Liver (tissue), 9 donors: ENCODE data around the gene GRIA1. TPM values are rescaled to one million over a fixed set of nuclear protein-coding genes. Genes with fewer than 3 reads are reported as not detected.

ENCODE experiments used
- DNase-seq: peaks from one replicate; pipeline ENCODE4 v3.0.0-alpha.2; 2017; ENCODE audit warnings: low spot score
- H3K27ac ChIP-seq, 2 donors: one replicate each; pipeline ENCODE4 v1.7.0; 2013; ENCODE audit warnings: inconsistent platforms in 2 of 2, low read length in 2 of 2, control low read depth in 1 of 2, low read depth in 1 of 2, mild to moderate bottlenecking in 1 of 2
- H3K27me3 ChIP-seq, 4 donors: one replicate each; pipeline versions ENCODE4 v1.6.1 to v1.7.0; 2013; ENCODE audit warnings: low read length in 3 of 4, inconsistent platforms in 1 of 4, mild to moderate bottlenecking in 1 of 4, moderate library complexity in 1 of 4; ENCODE audit not compliant: control insufficient read depth in 4 of 4, insufficient read depth in 4 of 4
- H3K36me3 ChIP-seq, 4 donors: one replicate each; pipeline versions ENCODE4 v1.6.1 to v1.7.0; 2013; ENCODE audit warnings: low read length in 3 of 4, mild to moderate bottlenecking in 3 of 4, low read depth in 1 of 4, moderate library complexity in 1 of 4; ENCODE audit not compliant: control insufficient read depth in 4 of 4, insufficient read depth in 3 of 4
- H3K4me1 ChIP-seq, 4 donors: one replicate each; pipeline versions ENCODE4 v1.6.1 to v1.7.0; 2013; ENCODE audit warnings: low read length in 3 of 4, mild to moderate bottlenecking in 3 of 4, moderate library complexity in 1 of 4; ENCODE audit not compliant: control insufficient read depth in 4 of 4, insufficient read depth in 4 of 4
- H3K4me3 ChIP-seq, 3 donors: one replicate each; pipeline versions ENCODE4 v1.6.1 to v1.7.0; 2013; ENCODE audit warnings: low read length in 3 of 3, control low read depth in 1 of 3, low read depth in 1 of 3, mild to moderate bottlenecking in 1 of 3
- H3K9ac ChIP-seq, 2 donors: one replicate each; pipeline ENCODE4 v1.7.0; 2013; ENCODE audit warnings: low read length in 2 of 2, mild to moderate bottlenecking in 2 of 2, moderate library complexity in 2 of 2, control low read depth in 1 of 2, low read depth in 1 of 2
- H3K9me3 ChIP-seq, 4 donors: one replicate each; pipeline versions ENCODE4 v1.6.1 to v1.7.0; 2013; ENCODE audit warnings: low read length in 3 of 4; ENCODE audit not compliant: control insufficient read depth in 4 of 4
- CTCF ChIP-seq: fragments of 150-350 bp; IDR thresholded peaks from 2 replicates; pipeline ENCODE4 v1.5.1; 2017; ENCODE audit warnings: improper control_type of control experiment, low read depth, low read length; ENCODE audit not compliant: missing input control
- EGR1 ChIP-seq, 2 donors: IDR thresholded peaks; 2 replicates each; pipeline ENCODE4 v1.6.1; 2016 to 2018; ENCODE audit warnings: antibody characterized with exemption in 2 of 2, low read depth in 2 of 2
- FOXA2 ChIP-seq: IDR thresholded peaks from 2 replicates; pipeline ENCODE4 v1.6.1; 2016; ENCODE audit warnings: antibody characterized with exemption
- GABPA ChIP-seq, 2 donors: IDR thresholded peaks in 1 of 2; conservative IDR thresholded peaks in 1 of 2; 2 replicates each; pipeline ENCODE4 v1.6.1; 2016; ENCODE audit warnings: antibody characterized with exemption in 2 of 2, mild to moderate bottlenecking in 1 of 2, moderate library complexity in 1 of 2
- HNF4A ChIP-seq, 2 donors: conservative IDR thresholded peaks; 2 replicates each; pipeline ENCODE4 v1.6.1; 2016; ENCODE audit warnings: antibody characterized with exemption in 2 of 2, mild to moderate bottlenecking in 2 of 2
- HNF4G ChIP-seq: IDR thresholded peaks from 2 replicates; pipeline ENCODE4 v1.6.1; 2016; ENCODE audit warnings: antibody characterized with exemption
- JUND ChIP-seq, 2 donors: IDR thresholded peaks; 2 replicates each; pipeline ENCODE4 v1.6.1; 2016; ENCODE audit warnings: antibody characterized with exemption in 2 of 2
- RAD21 ChIP-seq, 2 donors: IDR thresholded peaks; 2 replicates each; pipeline ENCODE4 v1.6.1; 2016; ENCODE audit warnings: antibody characterized with exemption in 2 of 2, mild to moderate bottlenecking in 2 of 2
- RXRA ChIP-seq, 2 donors: IDR thresholded peaks; 2 replicates each; pipeline ENCODE4 v1.6.1; 2017 to 2018; ENCODE audit warnings: antibody characterized with exemption in 2 of 2, mild to moderate bottlenecking in 1 of 2
- SP1 ChIP-seq: IDR thresholded peaks from 2 replicates; pipeline ENCODE4 v1.6.1; 2018; ENCODE audit warnings: antibody characterized with exemption, mild to moderate bottlenecking
- TAF1 ChIP-seq: conservative IDR thresholded peaks from 2 replicates; pipeline ENCODE4 v1.6.1; 2016; ENCODE audit warnings: antibody characterized with exemption, mild to moderate bottlenecking
- YY1 ChIP-seq: IDR thresholded peaks from 2 replicates; pipeline ENCODE4 v1.6.1; 2016; ENCODE audit warnings: antibody characterized with exemption, mild to moderate bottlenecking
- WGBS: extraction: QIAGEN DNeasy Blood & Tissue Kit; methylation state at CpG from one replicate; pipeline ENCODE4 v1.1.7; 2013; 5-methylcytosine and 5-hydroxymethylcytosine counted together
- polyA plus RNA-seq, 2 donors: library from polyadenylated mRNA; stranded (reverse) in 1 of 2; unstranded in 1 of 2; fragments of 200-250 nt in 1 of 2; fragments of >200 nt in 1 of 2; fragmentation: Nextera tagmentation in 1 of 2; extraction: Ambion mirVana in 1 of 2; gene quantifications; one replicate each; pipeline versions ENCODE4 v1.2.1 to v1.2.3, GENCODE V29; 2013 to 2015
- total RNA-seq, 2 donors: library from RNA; depleted of rRNA; stranded (reverse); fragments of >200 nt; gene quantifications; one replicate each; pipeline ENCODE4 v1.2.3, GENCODE V29; 2014
- TF ChIP-seq, protein P1 (sequence below): IDR thresholded peaks from 2 replicates; pipeline ENCODE4 v1.6.1; 2016; ENCODE audit warnings: antibody characterized with exemption
- TF ChIP-seq, protein P2 (sequence below): IDR thresholded peaks from 2 replicates; pipeline ENCODE4 v1.6.1; 2016; ENCODE audit warnings: antibody characterized with exemption
- TF ChIP-seq, protein P3 (sequence below): IDR thresholded peaks from 2 replicates; pipeline ENCODE4 v1.6.1; 2016; ENCODE audit warnings: antibody characterized with exemption
- TF ChIP-seq, protein P4 (sequence below): IDR thresholded peaks from 2 replicates; pipeline ENCODE4 v1.6.1; 2016; ENCODE audit warnings: antibody characterized with exemption, mild to moderate bottlenecking
- donor health status: healthy.
- donor health status: healthy.
- donor health status: healthy.
- donor health status: healthy.
- donor health status: healthy.

Gene GRIA1
- total and polyA plus RNA-seq, 4 donors = 0.08 TPM; not detected in 3

GRCh38 chr5:153523831-153524230, 33.4 kb downstream of the GRIA1 start:
- H3K27ac ChIP-seq = no peak overlapping the region
- WGBS = 72% methylated on average over 5 of the region's 5 CpGs
- H3K9me3 ChIP-seq = no peaks in the 10 kb centered on the region
- no peaks in the 10 kb centered on the region for H3K4me1 ChIP-seq
- no peak overlapping the region for H3K9ac ChIP-seq
- DNase-seq = no peak
- no peaks in the 10 kb centered on the region for H3K27me3 ChIP-seq
- no peak overlapping the region for H3K4me3 ChIP-seq
- TF ChIP-seq, protein P1, sequence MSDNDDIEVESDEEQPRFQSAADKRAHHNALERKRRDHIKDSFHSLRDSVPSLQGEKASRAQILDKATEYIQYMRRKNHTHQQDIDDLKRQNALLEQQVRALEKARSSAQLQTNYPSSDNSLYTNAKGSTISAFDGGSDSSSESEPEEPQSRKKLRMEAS = no peak
- TF ChIP-seq, protein P2, sequence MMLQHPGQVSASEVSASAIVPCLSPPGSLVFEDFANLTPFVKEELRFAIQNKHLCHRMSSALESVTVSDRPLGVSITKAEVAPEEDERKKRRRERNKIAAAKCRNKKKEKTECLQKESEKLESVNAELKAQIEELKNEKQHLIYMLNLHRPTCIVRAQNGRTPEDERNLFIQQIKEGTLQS = no peak
- TF ChIP-seq RXRA (IDR thresholded peaks at IDR 0.05) (no peak), SP1 (no peak), HNF4G (no peak), JUND (IDR thresholded peaks at IDR 0.05) (no peak), CTCF (no peak), TAF1 (no peak), HNF4A (conservative IDR thresholded peaks at IDR 0.05) (no peak), RAD21 (IDR thresholded peaks at IDR 0.05) (no peak)
- TF ChIP-seq, protein P3, sequence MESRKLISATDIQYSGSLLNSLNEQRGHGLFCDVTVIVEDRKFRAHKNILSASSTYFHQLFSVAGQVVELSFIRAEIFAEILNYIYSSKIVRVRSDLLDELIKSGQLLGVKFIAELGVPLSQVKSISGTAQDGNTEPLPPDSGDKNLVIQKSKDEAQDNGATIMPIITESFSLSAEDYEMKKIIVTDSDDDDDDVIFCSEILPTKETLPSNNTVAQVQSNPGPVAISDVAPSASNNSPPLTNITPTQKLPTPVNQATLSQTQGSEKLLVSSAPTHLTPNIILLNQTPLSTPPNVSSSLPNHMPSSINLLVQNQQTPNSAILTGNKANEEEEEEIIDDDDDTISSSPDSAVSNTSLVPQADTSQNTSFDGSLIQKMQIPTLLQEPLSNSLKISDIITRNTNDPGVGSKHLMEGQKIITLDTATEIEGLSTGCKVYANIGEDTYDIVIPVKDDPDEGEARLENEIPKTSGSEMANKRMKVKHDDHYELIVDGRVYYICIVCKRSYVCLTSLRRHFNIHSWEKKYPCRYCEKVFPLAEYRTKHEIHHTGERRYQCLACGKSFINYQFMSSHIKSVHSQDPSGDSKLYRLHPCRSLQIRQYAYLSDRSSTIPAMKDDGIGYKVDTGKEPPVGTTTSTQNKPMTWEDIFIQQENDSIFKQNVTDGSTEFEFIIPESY = no peak
- TF ChIP-seq, protein P4, sequence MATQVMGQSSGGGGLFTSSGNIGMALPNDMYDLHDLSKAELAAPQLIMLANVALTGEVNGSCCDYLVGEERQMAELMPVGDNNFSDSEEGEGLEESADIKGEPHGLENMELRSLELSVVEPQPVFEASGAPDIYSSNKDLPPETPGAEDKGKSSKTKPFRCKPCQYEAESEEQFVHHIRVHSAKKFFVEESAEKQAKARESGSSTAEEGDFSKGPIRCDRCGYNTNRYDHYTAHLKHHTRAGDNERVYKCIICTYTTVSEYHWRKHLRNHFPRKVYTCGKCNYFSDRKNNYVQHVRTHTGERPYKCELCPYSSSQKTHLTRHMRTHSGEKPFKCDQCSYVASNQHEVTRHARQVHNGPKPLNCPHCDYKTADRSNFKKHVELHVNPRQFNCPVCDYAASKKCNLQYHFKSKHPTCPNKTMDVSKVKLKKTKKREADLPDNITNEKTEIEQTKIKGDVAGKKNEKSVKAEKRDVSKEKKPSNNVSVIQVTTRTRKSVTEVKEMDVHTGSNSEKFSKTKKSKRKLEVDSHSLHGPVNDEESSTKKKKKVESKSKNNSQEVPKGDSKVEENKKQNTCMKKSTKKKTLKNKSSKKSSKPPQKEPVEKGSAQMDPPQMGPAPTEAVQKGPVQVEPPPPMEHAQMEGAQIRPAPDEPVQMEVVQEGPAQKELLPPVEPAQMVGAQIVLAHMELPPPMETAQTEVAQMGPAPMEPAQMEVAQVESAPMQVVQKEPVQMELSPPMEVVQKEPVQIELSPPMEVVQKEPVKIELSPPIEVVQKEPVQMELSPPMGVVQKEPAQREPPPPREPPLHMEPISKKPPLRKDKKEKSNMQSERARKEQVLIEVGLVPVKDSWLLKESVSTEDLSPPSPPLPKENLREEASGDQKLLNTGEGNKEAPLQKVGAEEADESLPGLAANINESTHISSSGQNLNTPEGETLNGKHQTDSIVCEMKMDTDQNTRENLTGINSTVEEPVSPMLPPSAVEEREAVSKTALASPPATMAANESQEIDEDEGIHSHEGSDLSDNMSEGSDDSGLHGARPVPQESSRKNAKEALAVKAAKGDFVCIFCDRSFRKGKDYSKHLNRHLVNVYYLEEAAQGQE = no peak
- no peaks in the 10 kb centered on the region for H3K36me3 ChIP-seq

- H3K4me3 ChIP-seq = no peak overlapping the region
- no peaks in the 10 kb centered on the region for H3K27me3 ChIP-seq
- no peaks in the 10 kb centered on the region for H3K36me3 ChIP-seq
- no peak for TF ChIP-seq EGR1 (IDR thresholded peaks at IDR 0.05; ENCODE audit: low read depth in 2 of 2)
- TF ChIP-seq YY1 = no peak
- no peak for TF ChIP-seq RAD21 (IDR thresholded peaks at IDR 0.05)
- TF ChIP-seq HNF4A (conservative IDR thresholded peaks at IDR 0.05) = no peak
- TF ChIP-seq, protein P3 = no peak
- no peak for TF ChIP-seq CTCF
- no peak for TF ChIP-seq FOXA2
- no peak for TF ChIP-seq GABPA (IDR thresholded peaks at IDR 0.05 in 1 of 2, conservative IDR thresholded peaks at IDR 0.05 in 1 of 2)
- no peak for TF ChIP-seq TAF1
- WGBS = 99% methylated on average over 1 of the region's 1 CpG
- no peaks in the 10 kb centered on the region for H3K9me3 ChIP-seq
- DNase-seq = no peak
- no peak overlapping the region for H3K9ac ChIP-seq
- H3K27ac ChIP-seq = no peak overlapping the region
- H3K4me1 ChIP-seq = no peaks in the 10 kb centered on the region
Measured at GRCh38 chr5:153525536-153525935, 35.1 kb downstream of the GRIA1 start.
